Uterus (tissue), 4 donors: ENCODE measurements around the gene ZNF202. TPM values are rescaled to one million over a fixed set of nuclear protein-coding genes. Genes with fewer than 3 reads are reported as not detected.

Experiments used
- DNase-seq, 2 donors: peaks; one replicate each; pipeline ENCODE4 v3.0.0-alpha.2; 2019 to 2020
- H3K27ac ChIP-seq, 2 donors: fragments of 200-600 bp; sonication (generic); 1 replicate in 1 of 2; 2 replicates in 1 of 2; pipeline ENCODE4 v1.5.1; 2016 to 2018
- H3K27me3 ChIP-seq, 2 donors: fragments of 200-600 bp; sonication (generic); one replicate each; pipeline ENCODE4 v1.5.1; 2018 to 2019; ENCODE audit warnings: control low read depth in 1 of 2
- H3K36me3 ChIP-seq, 2 donors: fragments of 200-600 bp; sonication (generic); one replicate each; pipeline ENCODE4 v1.5.1; 2019; ENCODE audit warnings: control low read depth in 1 of 2
- H3K4me1 ChIP-seq, 2 donors: fragments of 200-600 bp; sonication (generic); one replicate each; pipeline ENCODE4 v1.5.1; 2018 to 2019; ENCODE audit warnings: control low read depth in 1 of 2
- H3K4me3 ChIP-seq, 2 donors: fragments of 200-600 bp; sonication (generic); 1 replicate in 1 of 2; 2 replicates in 1 of 2; pipeline ENCODE4 v1.5.1; 2018 to 2019; ENCODE audit warnings: mild to moderate bottlenecking in 1 of 2
- H3K9me3 ChIP-seq, 2 donors: fragments of 200-600 bp; sonication (generic); one replicate each; pipeline ENCODE4 v1.5.1; 2019; ENCODE audit warnings: control low read depth in 1 of 2
- CTCF ChIP-seq, 4 experiments: fragments of 200-600 bp in 2 of 4; fragments of 450-650 bp in 2 of 4; sonication (generic) in 2 of 4; IDR thresholded peaks; one replicate each; pipeline ENCODE4 v1.5.1; 2016 to 2019; ENCODE audit warnings: antibody characterized with exemption in 4 of 4, mild to moderate bottlenecking in 2 of 4, moderate library complexity in 1 of 4
- POLR2A ChIP-seq, 2 donors: fragments of 450-650 bp; IDR thresholded peaks; one replicate each; pipeline ENCODE4 v1.6.1; 2016; ENCODE audit warnings: antibody characterized with exemption in 2 of 2, mild to moderate bottlenecking in 1 of 2, moderate library complexity in 1 of 2
- intact Hi-C: fragments of 100-400 bp; cut with DNase I; formaldehyde crosslinking; loops from one replicate; pipeline ENCODE4 v1.15.1; 2023; ENCODE audit warnings: low total_unique reads
- total RNA-seq, 4 donors: library from RNA; depleted of rRNA in 3 of 4; stranded (reverse); fragments of >200 nt in 3 of 4; gene quantifications; one replicate each; pipeline versions ENCODE4 v1.1.0 to v1.2.4, GENCODE V29; 2014 to 2023
- donor health status: DM: yes; HTN: yes; CAD: no.

ZNF202 gene
- total RNA-seq, 4 donors from 2014 or later, result 0.77 to 23.3 (median 12.7) TPM

DNA sequence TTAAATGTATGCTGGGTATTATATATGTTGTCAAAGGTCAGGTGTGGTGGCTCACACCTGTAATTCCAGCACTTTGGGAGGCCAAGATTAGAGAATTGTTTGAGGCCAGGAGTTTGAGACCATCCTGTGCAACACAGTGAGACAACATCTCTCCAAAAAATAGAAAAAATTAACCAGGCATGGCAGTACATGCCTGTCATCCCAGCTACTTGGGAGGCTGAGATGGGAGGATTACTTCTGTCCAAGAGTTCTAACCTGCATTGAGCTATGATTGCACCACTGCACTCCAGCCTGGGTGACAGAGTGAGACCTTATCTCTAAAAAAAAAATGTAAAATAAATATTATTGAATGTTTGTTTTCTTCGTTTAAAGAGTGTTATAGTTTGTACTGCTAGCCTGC, 24.1 kb upstream of the ZNF202 start:
- TF ChIP-seq CTCF (IDR thresholded peaks at IDR 0.05) (no peak), POLR2A (IDR thresholded peaks at IDR 0.05) (no peak)
- DNase-seq, result no peak
- no peaks in the 10 kb centered on the region for H3K4me1 ChIP-seq
- no peak overlapping the region for H3K27ac ChIP-seq
- intact Hi-C loops, result no loop called here
- no peaks in the 10 kb centered on the region for H3K27me3 ChIP-seq
- no peak overlapping the region for H3K4me3 ChIP-seq
- no peaks in the 10 kb centered on the region for H3K9me3 ChIP-seq
- H3K36me3 ChIP-seq, result no peaks in the 10 kb centered on the region

DNA sequence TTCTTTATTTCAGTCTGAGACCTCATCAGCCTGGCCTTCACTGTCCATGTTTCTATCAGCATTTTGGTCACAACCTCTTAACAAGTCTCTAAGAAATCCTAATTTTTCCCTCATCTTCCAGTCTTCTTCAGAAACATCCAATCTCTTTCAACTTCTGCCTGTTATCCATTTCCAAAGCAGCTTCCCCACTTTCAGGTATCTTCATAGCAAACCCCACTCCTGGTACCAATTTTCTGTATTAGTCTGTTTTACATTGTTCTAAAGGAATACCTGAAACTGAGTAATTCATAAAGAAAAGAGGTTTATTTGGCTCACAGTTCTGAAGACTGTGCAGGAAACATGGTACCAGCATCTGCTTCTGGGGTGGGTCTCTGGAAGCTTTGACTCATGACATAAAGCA, 21.0 kb upstream of the ZNF202 start:
- Histone ChIP-seq H3K9me3 (no peaks in the 10 kb centered on the region), H3K4me3 (no peak overlapping the region), H3K4me1 (no peaks in the 10 kb centered on the region), H3K27ac (no peak overlapping the region), H3K27me3 (no peaks in the 10 kb centered on the region), H3K36me3 (no peaks in the 10 kb centered on the region)
- intact Hi-C loops, result no loop called here
- TF ChIP-seq CTCF (IDR thresholded peaks at IDR 0.05) (no peak), POLR2A (IDR thresholded peaks at IDR 0.05) (no peak)
- DNase-seq, result no peak

DNA sequence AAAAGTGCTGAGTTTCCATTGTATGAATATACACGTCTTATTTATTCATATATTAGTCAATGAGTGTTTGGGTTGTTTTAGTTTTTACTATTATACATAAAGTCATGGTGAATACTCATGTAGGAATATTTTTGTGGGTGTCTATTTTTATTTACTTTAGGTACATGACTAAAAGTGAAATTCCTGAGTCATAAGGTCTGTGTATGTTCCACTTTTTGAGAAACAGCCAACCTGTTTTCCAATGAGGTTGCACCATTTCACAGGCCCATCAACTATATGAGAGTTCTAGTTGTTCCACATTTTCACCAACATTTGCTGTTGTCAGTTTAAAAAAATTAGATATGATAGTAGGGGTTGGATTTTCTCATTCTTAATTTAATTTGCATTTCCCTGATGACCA, 19.4 kb upstream of the ZNF202 start:
- Histone ChIP-seq H3K4me1 (no peaks in the 10 kb centered on the region), H3K27me3 (no peaks in the 10 kb centered on the region), H3K27ac (no peak overlapping the region), H3K4me3 (no peak overlapping the region), H3K9me3 (no peaks in the 10 kb centered on the region), H3K36me3 (no peaks in the 10 kb centered on the region)
- intact Hi-C loops, result no loop called here
- TF ChIP-seq CTCF (IDR thresholded peaks at IDR 0.05) (no peak), POLR2A (IDR thresholded peaks at IDR 0.05) (no peak)
- DNase-seq, result no peak

GRCh38 chr11:123757976-123758375, 16.5 kb upstream of the ZNF202 start:
- no peaks in the 10 kb centered on the region for H3K4me1 ChIP-seq
- no peak overlapping the region for H3K27ac ChIP-seq
- H3K27me3 ChIP-seq, result no peaks in the 10 kb centered on the region
- DNase-seq, result no peak
- intact Hi-C loops, result no loop called here
- no peaks in the 10 kb centered on the region for H3K9me3 ChIP-seq
- TF ChIP-seq POLR2A (IDR thresholded peaks at IDR 0.05), result no peak
- TF ChIP-seq CTCF (IDR thresholded peaks at IDR 0.05), result no peak
- H3K36me3 ChIP-seq, result no peaks in the 10 kb centered on the region
- H3K4me3 ChIP-seq, result no peak overlapping the region

- intact Hi-C loops, result no loop called here
These were observed 14.4 kb upstream of the ZNF202 start for GRCh38 chr11:123755813-123756212.

More at GRCh38 chr11:123755813-123756212, 14.4 kb upstream of the ZNF202 start:
- H3K4me3 ChIP-seq, result no peak overlapping the region
- H3K36me3 ChIP-seq, result no peaks in the 10 kb centered on the region
- H3K27me3 ChIP-seq, result no peaks in the 10 kb centered on the region
- TF ChIP-seq CTCF (IDR thresholded peaks at IDR 0.05), result no peak
- TF ChIP-seq POLR2A (IDR thresholded peaks at IDR 0.05), result no peak
- no peak overlapping the region for H3K27ac ChIP-seq
- no peaks in the 10 kb centered on the region for H3K4me1 ChIP-seq
- H3K9me3 ChIP-seq, result no peaks in the 10 kb centered on the region
- no peak for DNase-seq
